WI38 (cell line): ENCODE data around the gene AZI2.
A peak's percentile ranks its signal among the peaks of the same experiment; 100 is the strongest.

Experiments
- H3K4me3 ChIP-seq: 2 replicates; pipeline ENCODE4 v1.5.1; 2011; ENCODE audit warnings: low read depth, mild to moderate bottlenecking, control low read depth, low read length
- TF ChIP-seq, protein P1 (sequence below): IDR thresholded peaks from 2 replicates; pipeline ENCODE4 v1.5.1; 2012; ENCODE audit warnings: low read depth, mild to moderate bottlenecking, control low read depth, low read length

The AZI2 gene, protein sequence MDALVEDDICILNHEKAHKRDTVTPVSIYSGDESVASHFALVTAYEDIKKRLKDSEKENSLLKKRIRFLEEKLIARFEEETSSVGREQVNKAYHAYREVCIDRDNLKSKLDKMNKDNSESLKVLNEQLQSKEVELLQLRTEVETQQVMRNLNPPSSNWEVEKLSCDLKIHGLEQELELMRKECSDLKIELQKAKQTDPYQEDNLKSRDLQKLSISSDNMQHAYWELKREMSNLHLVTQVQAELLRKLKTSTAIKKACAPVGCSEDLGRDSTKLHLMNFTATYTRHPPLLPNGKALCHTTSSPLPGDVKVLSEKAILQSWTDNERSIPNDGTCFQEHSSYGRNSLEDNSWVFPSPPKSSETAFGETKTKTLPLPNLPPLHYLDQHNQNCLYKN

GRCh38 chr3:28348629-28349468, at the start of gene AZI2, which contains the start of gene ZCWPW2:
AZI2 (minus strand) TSS chr3:28348824; CDS start chr3:28340617, 8,207 bp downstream.
ZCWPW2 (plus strand) TSS chr3:28348721; CDS start chr3:28413069, 64,348 bp downstream.
- H3K4me3 ChIP-seq, result peak within 1 kb of the TSS; percentile 69
- TF ChIP-seq, protein P1, sequence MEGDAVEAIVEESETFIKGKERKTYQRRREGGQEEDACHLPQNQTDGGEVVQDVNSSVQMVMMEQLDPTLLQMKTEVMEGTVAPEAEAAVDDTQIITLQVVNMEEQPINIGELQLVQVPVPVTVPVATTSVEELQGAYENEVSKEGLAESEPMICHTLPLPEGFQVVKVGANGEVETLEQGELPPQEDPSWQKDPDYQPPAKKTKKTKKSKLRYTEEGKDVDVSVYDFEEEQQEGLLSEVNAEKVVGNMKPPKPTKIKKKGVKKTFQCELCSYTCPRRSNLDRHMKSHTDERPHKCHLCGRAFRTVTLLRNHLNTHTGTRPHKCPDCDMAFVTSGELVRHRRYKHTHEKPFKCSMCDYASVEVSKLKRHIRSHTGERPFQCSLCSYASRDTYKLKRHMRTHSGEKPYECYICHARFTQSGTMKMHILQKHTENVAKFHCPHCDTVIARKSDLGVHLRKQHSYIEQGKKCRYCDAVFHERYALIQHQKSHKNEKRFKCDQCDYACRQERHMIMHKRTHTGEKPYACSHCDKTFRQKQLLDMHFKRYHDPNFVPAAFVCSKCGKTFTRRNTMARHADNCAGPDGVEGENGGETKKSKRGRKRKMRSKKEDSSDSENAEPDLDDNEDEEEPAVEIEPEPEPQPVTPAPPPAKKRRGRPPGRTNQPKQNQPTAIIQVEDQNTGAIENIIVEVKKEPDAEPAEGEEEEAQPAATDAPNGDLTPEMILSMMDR, result no peak

- TF ChIP-seq, protein P1, result no peak
Measured at GRCh38 chr3:28388978-28389377, 40.4 kb upstream of the AZI2 start.

GRCh38 chr3:28386049-28386448, 37.4 kb upstream of the AZI2 start:
- no peak overlapping the region for H3K4me3 ChIP-seq
- TF ChIP-seq, protein P1, result no peak

More at GRCh38 chr3:28388978-28389377, 40.4 kb upstream of the AZI2 start:
- no peak overlapping the region for H3K4me3 ChIP-seq

DNA sequence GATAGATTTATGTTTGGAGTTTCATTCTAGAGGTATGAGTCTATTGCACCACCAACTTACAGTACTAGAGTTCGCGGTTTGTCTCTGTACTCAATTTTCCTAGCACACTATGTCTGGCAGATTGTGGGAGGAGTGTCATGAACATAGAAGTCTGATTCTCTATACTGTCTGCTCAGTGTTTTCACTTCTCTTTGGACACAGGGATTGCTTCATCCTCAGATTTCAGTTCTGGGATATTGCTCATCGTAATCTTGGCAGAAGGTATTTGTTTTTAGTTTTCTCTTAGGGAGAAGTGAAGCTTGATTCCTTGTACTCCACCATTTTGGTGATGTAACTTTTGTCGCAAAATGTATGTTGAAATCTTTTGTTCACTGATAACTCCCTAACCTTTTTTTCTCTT, 27.8 kb upstream of the AZI2 start:
- TF ChIP-seq, protein P1, result no peak
- H3K4me3 ChIP-seq, result no peak overlapping the region

DNA sequence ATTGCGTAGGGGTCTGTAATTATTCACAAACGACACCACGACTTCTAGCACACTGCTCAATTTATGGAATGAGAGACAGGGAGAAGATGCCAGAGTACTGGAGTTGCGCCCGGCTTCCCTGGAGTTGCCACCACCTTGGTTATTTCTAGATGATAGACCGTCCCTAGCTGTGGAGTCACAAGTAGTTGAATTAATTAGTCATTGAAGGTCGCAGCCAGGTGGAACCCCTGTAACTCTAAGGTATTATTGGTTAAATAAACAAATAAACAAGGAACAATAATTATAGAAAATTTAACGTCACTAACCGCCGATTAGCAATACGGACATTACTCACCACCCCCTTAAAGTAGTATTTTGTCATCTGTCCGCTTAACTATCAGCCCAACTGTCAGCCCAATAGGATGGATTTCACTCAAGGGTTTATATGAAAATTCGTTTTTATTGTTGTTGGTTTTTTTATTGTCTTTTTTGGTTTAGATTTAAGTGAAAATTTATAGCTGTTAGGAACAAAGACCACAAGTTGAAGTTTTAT, 911 bp upstream of the AZI2 start:
- TF ChIP-seq, protein P1, result no peak

DNA sequence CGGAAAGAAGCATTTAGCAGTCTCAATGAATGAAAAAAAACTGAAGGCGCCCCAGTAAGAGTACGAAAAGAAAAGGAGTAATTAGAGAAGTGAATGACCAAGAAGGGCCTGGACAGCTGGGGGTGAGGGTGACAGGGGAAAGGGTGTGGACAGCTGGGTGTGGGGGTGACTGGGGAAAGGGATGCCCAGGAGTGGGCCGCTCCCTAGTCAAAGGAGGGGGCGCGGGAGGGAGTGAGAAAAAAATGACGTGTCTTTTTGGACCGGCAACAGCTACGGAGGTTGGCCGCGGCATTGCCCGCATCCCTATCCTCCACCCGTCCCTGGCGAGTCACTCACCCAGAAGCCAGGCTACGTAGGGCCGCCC, 377 bp downstream of the AZI2 start:
- TF ChIP-seq, protein P1, result no peak
- peak overlapping the region; percentile 69 for H3K4me3 ChIP-seq

More for the DNA sequence above, 911 bp upstream of the AZI2 start:
- H3K4me3 ChIP-seq, result peak overlapping the region; percentile 69
